GM12878 (cell line): ENCODE measurements around the gene NUDCD3. TPM values are rescaled to one million over a fixed set of nuclear protein-coding genes. Genes with fewer than 3 reads are reported as not detected.
A peak's percentile ranks its signal among the peaks of the same experiment; 100 is the strongest.

Experiments
- ATAC-seq: fragments of 200-7000 bp; cut with Tn5 transposase; 3 replicates; pipeline ENCODE4 v1.9.1; 2020; ENCODE audit warnings: mild to moderate bottlenecking, moderate library complexity
- BruUV-seq: library from RNA; stranded (reverse); fragments of 400-500 nt; replicated peaks from 2 replicates; lab custom pipeline; 2021; lab: Mats Ljungman, UMichigan
- CTCF ChIA-PET: fragments of 300-600 bp; sonication (Branson Sonifier 250); formaldehyde crosslinking; extraction: SDS; loops from one replicate; lab custom pipeline; 2021; ENCODE audit warnings: inconsistent platforms; lab: Yijun Ruan, JAX
- POLR2A ChIA-PET: fragments of 350-600 bp; formaldehyde crosslinking; extraction: SDS; loops from one replicate; lab custom pipeline; 2021; ENCODE audit warnings: inconsistent platforms; lab: Charles Lee
- RAD21 ChIA-PET: fragments of 300-600 bp; sonication (Branson Sonifier 250); formaldehyde crosslinking; loops from one replicate; lab custom pipeline; 2023; ENCODE audit warnings: antibody characterized with exemption; ENCODE audit not compliant: unreplicated experiment; lab: Charles Lee
- SMC1A ChIA-PET: fragments of 300-600 bp; sonication (Branson Sonifier 250); formaldehyde crosslinking; loops from one replicate; lab custom pipeline; 2023; ENCODE audit not compliant: unreplicated experiment, uncharacterized antibody; lab: Charles Lee
- DNase-seq: peaks from one replicate; pipeline ENCODE4 v3.0.0-alpha.2; 2011; ENCODE audit warnings: low read depth, low spot score
- FAIRE-seq: peaks from 3 replicates; lab custom pipeline; 2011; peaks lifted over from hg19 to GRCh38; lab: Jason Lieb, UNC
- H2AFZ ChIP-seq: 2 replicates; pipeline ENCODE4 v1.6.0; 2011; ENCODE audit warnings: low read depth, low read length, control low read depth; ENCODE audit not compliant: control insufficient read depth
- H3K27ac ChIP-seq: 2 replicates; pipeline ENCODE4 v1.5.1; 2011; ENCODE audit warnings: control low read depth; ENCODE audit not compliant: control insufficient read depth, insufficient read depth
- H3K27me3 ChIP-seq, 2 experiments: replicated peaks in 1 of 2; 2 replicates each; pipeline versions ENCODE4 v1.6.0 to v1.6.1; 2011; ENCODE audit warnings: low read length in 1 of 2; ENCODE audit not compliant: control insufficient read depth in 2 of 2, insufficient read depth in 2 of 2
- H3K36me3 ChIP-seq, 2 experiments: 2 replicates each; pipeline ENCODE4 v1.5.1; 2011; ENCODE audit warnings: low read length in 1 of 2; ENCODE audit not compliant: control insufficient read depth in 2 of 2, insufficient read depth in 2 of 2
- H3K4me1 ChIP-seq: 2 replicates; pipeline ENCODE4 v1.6.1; 2011; ENCODE audit warnings: mild to moderate bottlenecking, low read length, moderate library complexity, mixed read lengths; ENCODE audit not compliant: control insufficient read depth, insufficient read depth
- H3K4me2 ChIP-seq: 2 replicates; pipeline ENCODE4 v1.6.0; 2011; ENCODE audit warnings: control low read depth; ENCODE audit not compliant: control insufficient read depth, insufficient read depth
- H3K4me3 ChIP-seq: fragments of 200-600 bp; sonication (generic); 2 replicates; pipeline ENCODE4 v1.5.1; 2016
- H3K79me2 ChIP-seq: 2 replicates; pipeline ENCODE4 v1.6.0; 2011; ENCODE audit warnings: low read length; ENCODE audit not compliant: control insufficient read depth, insufficient read depth
- H3K9ac ChIP-seq: 2 replicates; pipeline ENCODE4 v1.8.0; 2011; ENCODE audit warnings: low read length, control low read depth, mixed read lengths; ENCODE audit not compliant: control insufficient read depth, insufficient read depth
- H3K9me3 ChIP-seq: replicated peaks from 3 replicates; pipeline ENCODE4 v1.5.1; 2011; ENCODE audit warnings: mild to moderate bottlenecking, low read length; ENCODE audit not compliant: control insufficient read depth, insufficient read depth
- H4K20me1 ChIP-seq: 2 replicates; pipeline ENCODE4 v1.6.0; 2011; ENCODE audit not compliant: control insufficient read depth, insufficient read depth
- EP300 ChIP-seq, 2 experiments: fragments of 150-350 bp in 1 of 2; IDR thresholded peaks; 2 replicates each; pipeline ENCODE4 v1.6.1; 2011 to 2012; ENCODE audit warnings: low read depth in 2 of 2, low read length in 2 of 2, borderline replicate concordance in 1 of 2, improper control_type of control experiment in 1 of 2, inconsistent platforms in 1 of 2; ENCODE audit not compliant: control insufficient read depth in 1 of 2
- HDAC2 ChIP-seq: fragments of 200-600 bp; sonication (generic); IDR thresholded peaks from 2 replicates; pipeline ENCODE4 v1.6.1; 2017
- MTA2 ChIP-seq: fragments of 450-650 bp; IDR thresholded peaks from 2 replicates; pipeline ENCODE4 v1.6.1; 2016; ENCODE audit warnings: low read depth, mild to moderate bottlenecking, moderate library complexity
- MYB ChIP-seq: fragments of 150-350 bp; IDR thresholded peaks from 2 replicates; pipeline ENCODE4 v1.6.1; 2014; ENCODE audit warnings: mild to moderate bottlenecking, low read depth, low read length, borderline replicate concordance
- PML ChIP-seq: IDR thresholded peaks from 2 replicates; pipeline ENCODE4 v1.6.1; 2012; ENCODE audit warnings: low read length, inconsistent platforms
- RAD21 ChIP-seq: IDR thresholded peaks from 2 replicates; pipeline ENCODE4 v1.6.1; 2011; ENCODE audit warnings: mild to moderate bottlenecking, low read depth, low read length, moderate library complexity; ENCODE audit not compliant: insufficient read depth
- RFX5 ChIP-seq: IDR thresholded peaks from 2 replicates; pipeline ENCODE4 v1.6.1; 2011; ENCODE audit warnings: low read depth, low read length, improper control_type of control experiment
- SMC3 ChIP-seq: IDR thresholded peaks from 2 replicates; pipeline ENCODE4 v1.6.1; 2011; ENCODE audit warnings: low read length, improper control_type of control experiment, borderline replicate concordance
- WGBS: methylation state at CpG from one replicate; pipeline ENCODE4 v1.1.6; 2016; ENCODE audit warnings: low lambda C conversion rate; ENCODE audit not compliant: insufficient replicate concordance, insufficient coverage; ENCODE audit errors: missing lambda C conversion rate; 5-methylcytosine and 5-hydroxymethylcytosine counted together
- in situ Hi-C: fragments of 300-500 bp; cut with MboI; formaldehyde crosslinking; loops from 9 replicates; pipeline ENCODE4 v1.14.3; 2018; ENCODE audit warnings: mixed read lengths
- intact Hi-C: fragments of 100-400 bp; cut with micrococcal nuclease; formaldehyde crosslinking; loops from one replicate; pipeline ENCODE4 v1.14.2; 2022; ENCODE audit not compliant: unreplicated experiment
- polyA plus RNA-seq, 11 experiments: library from polyadenylated mRNA; depleted of rRNA in 4 of 11; unstranded in 6 of 11; stranded (reverse) in 5 of 11; fragments of >200 nt; fragmentation: Nextera tagmentation in 4 of 11; fragmentation: Illumina TruSeq in 1 of 11; extraction: Ambion mirVana in 4 of 11; extraction: Trizol in 1 of 11; gene quantifications; 1 replicate in 1 of 11; 2 replicates in 10 of 11; pipeline versions ENCODE4 v1.2.1 to v1.2.3, GENCODE V29; 2011 to 2016; ENCODE audit warnings: inconsistent platforms in 2 of 11, missing spikeins in 2 of 11, low read depth in 1 of 11
- total RNA-seq, 4 experiments: library from RNA; depleted of rRNA in 3 of 4; stranded (reverse); fragments of >200 nt in 3 of 4; fragmentation: Illumina TruSeq in 1 of 4; extraction: Trizol in 1 of 4; gene quantifications; 2 replicates each; pipeline versions ENCODE4 v1.2.1 to v1.2.3, GENCODE V29; 2013 to 2021
- TF ChIP-seq, protein P1 (sequence below): fragments of 450-650 bp; formaldehyde crosslinking; IDR thresholded peaks from 2 replicates; pipeline ENCODE4 v1.5.0; 2022; ENCODE audit warnings: mild to moderate bottlenecking, missing genetic modification characterization
- TF ChIP-seq, protein P2 (sequence below), 3 experiments: IDR thresholded peaks in 2 of 3; conservative IDR thresholded peaks in 1 of 3; 2 replicates each; pipeline ENCODE4 v1.5.1; 2011; ENCODE audit warnings: low read depth in 3 of 3, low read length in 3 of 3, mild to moderate bottlenecking in 3 of 3, control low read depth in 2 of 3, moderate library complexity in 2 of 3, inconsistent platforms in 1 of 3, mixed read lengths in 1 of 3; ENCODE audit not compliant: control insufficient read depth in 2 of 3, insufficient read depth in 1 of 3; ENCODE audit errors: extremely low read depth in 1 of 3

The NUDCD3 gene
- total and polyA plus RNA-seq, 10 of the 15 experiments (the other 5 are each of a cell fraction or from before 2014, with no cell fraction given) = 25.0 to 89.8 (median 46.4) TPM

DNA sequence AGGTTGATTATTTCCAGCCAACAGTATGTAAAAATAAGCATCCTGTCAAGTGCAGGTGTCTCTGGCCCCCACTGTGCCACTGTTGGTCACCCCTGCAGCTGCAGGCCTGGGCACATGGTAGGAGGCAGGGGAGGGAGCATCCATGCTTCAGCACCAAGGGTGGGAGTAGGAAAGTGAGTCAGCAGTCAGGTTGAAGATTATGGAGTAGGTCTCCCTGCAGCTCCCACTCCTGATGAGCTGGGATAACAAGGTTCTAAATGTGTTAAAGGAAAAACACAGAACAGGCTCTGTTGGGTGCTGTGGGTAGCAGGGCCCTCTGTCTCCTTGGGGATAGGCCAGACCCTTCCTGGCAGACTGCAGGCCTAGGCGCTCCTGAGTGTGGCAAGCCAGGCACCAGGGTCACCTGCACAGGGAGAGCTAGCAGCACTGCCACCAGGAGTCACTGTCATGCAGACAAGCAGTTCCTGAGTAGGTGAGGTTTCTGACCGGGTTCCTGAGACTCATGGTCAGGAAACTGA lies 59.3 kb downstream of the NUDCD3 start:
- no peak overlapping the region for H3K27ac ChIP-seq
- in situ Hi-C loops = no loop called here
- RAD21 ChIA-PET = interaction anchor here (0.7 kb wide), 3 partner anchors 27 to 134 kb away, joined by 3 to 4 read pairs (median 3); no protein-coding TSS in a partner anchor
- FAIRE-seq = peak; percentile 65
- H3K27me3 ChIP-seq = no peaks in the 10 kb centered on the region
- POLR2A ChIA-PET = interaction anchor here (0.6 kb wide), 1 partner anchor 25 kb away, joined by 3 read pairs; no protein-coding TSS in a partner anchor
- H3K9me3 ChIP-seq = no peaks in the 10 kb centered on the region
- 50% methylated on average over 2 of the region's 2 CpGs for WGBS
- TF ChIP-seq MYB (no peak), RAD21 (peak; percentile 68), PML (no peak), MTA2 (no peak), RFX5 (no peak), SMC3 (peak; percentile 56; the same call in 1 of the 2 replicates), EP300 (IDR thresholded peaks at IDR 0.05; ENCODE audit: borderline replicate concordance in 1 of 2, control insufficient read depth in 1 of 2, low read depth in 2 of 2, low read length in 2 of 2) (no peak), HDAC2 (no peak)
- TF ChIP-seq, protein P1, sequence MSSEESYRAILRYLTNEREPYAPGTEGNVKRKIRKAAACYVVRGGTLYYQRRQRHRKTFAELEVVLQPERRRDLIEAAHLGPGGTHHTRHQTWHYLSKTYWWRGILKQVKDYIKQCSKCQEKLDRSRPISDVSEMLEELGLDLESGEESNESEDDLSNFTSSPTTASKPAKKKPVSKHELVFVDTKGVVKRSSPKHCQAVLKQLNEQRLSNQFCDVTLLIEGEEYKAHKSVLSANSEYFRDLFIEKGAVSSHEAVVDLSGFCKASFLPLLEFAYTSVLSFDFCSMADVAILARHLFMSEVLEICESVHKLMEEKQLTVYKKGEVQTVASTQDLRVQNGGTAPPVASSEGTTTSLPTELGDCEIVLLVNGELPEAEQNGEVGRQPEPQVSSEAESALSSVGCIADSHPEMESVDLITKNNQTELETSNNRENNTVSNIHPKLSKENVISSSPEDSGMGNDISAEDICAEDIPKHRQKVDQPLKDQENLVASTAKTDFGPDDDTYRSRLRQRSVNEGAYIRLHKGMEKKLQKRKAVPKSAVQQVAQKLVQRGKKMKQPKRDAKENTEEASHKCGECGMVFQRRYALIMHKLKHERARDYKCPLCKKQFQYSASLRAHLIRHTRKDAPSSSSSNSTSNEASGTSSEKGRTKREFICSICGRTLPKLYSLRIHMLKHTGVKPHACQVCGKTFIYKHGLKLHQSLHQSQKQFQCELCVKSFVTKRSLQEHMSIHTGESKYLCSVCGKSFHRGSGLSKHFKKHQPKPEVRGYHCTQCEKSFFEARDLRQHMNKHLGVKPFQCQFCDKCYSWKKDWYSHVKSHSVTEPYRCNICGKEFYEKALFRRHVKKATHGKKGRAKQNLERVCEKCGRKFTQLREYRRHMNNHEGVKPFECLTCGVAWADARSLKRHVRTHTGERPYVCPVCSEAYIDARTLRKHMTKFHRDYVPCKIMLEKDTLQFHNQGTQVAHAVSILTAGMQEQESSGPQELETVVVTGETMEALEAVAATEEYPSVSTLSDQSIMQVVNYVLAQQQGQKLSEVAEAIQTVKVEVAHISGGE (CRISPR knock-in tag) = no peak
- TF ChIP-seq, protein P2, sequence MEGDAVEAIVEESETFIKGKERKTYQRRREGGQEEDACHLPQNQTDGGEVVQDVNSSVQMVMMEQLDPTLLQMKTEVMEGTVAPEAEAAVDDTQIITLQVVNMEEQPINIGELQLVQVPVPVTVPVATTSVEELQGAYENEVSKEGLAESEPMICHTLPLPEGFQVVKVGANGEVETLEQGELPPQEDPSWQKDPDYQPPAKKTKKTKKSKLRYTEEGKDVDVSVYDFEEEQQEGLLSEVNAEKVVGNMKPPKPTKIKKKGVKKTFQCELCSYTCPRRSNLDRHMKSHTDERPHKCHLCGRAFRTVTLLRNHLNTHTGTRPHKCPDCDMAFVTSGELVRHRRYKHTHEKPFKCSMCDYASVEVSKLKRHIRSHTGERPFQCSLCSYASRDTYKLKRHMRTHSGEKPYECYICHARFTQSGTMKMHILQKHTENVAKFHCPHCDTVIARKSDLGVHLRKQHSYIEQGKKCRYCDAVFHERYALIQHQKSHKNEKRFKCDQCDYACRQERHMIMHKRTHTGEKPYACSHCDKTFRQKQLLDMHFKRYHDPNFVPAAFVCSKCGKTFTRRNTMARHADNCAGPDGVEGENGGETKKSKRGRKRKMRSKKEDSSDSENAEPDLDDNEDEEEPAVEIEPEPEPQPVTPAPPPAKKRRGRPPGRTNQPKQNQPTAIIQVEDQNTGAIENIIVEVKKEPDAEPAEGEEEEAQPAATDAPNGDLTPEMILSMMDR (IDR thresholded peaks at IDR 0.05 in 2 of 3, conservative IDR thresholded peaks at IDR 0.05 in 1 of 3; ENCODE audit: control insufficient read depth in 2 of 3, extremely low read depth in 1 of 3, insufficient read depth in 1 of 3, low read depth in 3 of 3, low read length in 3 of 3) = peak; percentile 51 to 56 (median 55)
- SMC1A ChIA-PET = interaction anchor here (0.7 to 3.6 kb wide), 5 partner anchors 13 to 190 kb away, joined by 3 to 16 read pairs (median 3); no protein-coding TSS in a partner anchor
- peaks cover 6% of the 10 kb centered on the region for H3K4me1 ChIP-seq
- BruUV-seq = no TSS peak
- CTCF ChIA-PET = interaction anchor here (0.6 to 1.8 kb wide), 9 partner anchors 9 to 302 kb away, joined by 3 to 8 read pairs (median 3); partner anchors contain the start of gene NUDCD3
- H4K20me1 ChIP-seq = no peaks in the 10 kb centered on the region; the same call in 1 of the 2 replicates
- intact Hi-C loops = loop anchor here (2.0 kb wide), 1 partner anchor 46 kb away; no protein-coding TSS in a partner anchor
- peaks cover 5 to 11% of the 10 kb centered on the region in 2 experiments; a peak in 3 of 4 replicates for H3K36me3 ChIP-seq
- H3K79me2 ChIP-seq = peaks cover 3% of the 10 kb centered on the region
- no peak overlapping the region for H3K4me3 ChIP-seq
- ATAC-seq = peak; percentile 91
- no peak overlapping the region for H2AFZ ChIP-seq
- no peak overlapping the region for H3K9ac ChIP-seq
- DNase-seq = no peak
- H3K4me2 ChIP-seq = no peak overlapping the region
